Peyer's patch (tissue), 4 donors: ENCODE results near the gene OSTN.

ENCODE experiments used
- POLR2A ChIP-seq, 2 donors: fragments of 450-650 bp; IDR thresholded peaks; one replicate each; pipeline ENCODE4 v1.5.1; 2017; ENCODE audit warnings: antibody characterized with exemption in 2 of 2, mild to moderate bottlenecking in 2 of 2, moderate library complexity in 2 of 2
- TF ChIP-seq, protein P1 (sequence below), 6 experiments: fragments of 450-650 bp in 4 of 6; fragments of 200-600 bp in 2 of 6; sonication (generic) in 1 of 6; IDR thresholded peaks; one replicate each; pipeline ENCODE4 v1.5.1; 2017 to 2019; ENCODE audit warnings: antibody characterized with exemption in 6 of 6, mild to moderate bottlenecking in 3 of 6, moderate library complexity in 1 of 6

DNA sequence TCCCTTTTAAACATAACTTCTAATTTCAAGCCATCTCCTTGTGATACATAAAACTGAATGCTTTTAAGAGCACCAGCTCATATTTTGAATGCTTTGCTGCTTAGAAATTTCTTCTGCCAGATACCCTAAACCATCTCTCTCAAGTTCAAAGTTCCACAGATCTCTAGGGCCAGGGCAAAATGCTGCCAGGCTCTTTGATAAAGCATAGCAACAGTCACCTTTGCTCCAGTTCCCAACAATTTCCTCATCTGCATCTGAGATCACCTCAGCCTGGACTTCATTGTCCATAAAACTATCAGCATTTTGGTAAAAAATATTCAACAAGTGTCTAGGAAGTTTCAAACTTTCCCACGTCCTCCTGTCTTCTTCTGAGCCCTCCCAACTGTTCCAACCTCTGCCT lies 17.5 kb downstream of the OSTN start:
- TF ChIP-seq, protein P1, sequence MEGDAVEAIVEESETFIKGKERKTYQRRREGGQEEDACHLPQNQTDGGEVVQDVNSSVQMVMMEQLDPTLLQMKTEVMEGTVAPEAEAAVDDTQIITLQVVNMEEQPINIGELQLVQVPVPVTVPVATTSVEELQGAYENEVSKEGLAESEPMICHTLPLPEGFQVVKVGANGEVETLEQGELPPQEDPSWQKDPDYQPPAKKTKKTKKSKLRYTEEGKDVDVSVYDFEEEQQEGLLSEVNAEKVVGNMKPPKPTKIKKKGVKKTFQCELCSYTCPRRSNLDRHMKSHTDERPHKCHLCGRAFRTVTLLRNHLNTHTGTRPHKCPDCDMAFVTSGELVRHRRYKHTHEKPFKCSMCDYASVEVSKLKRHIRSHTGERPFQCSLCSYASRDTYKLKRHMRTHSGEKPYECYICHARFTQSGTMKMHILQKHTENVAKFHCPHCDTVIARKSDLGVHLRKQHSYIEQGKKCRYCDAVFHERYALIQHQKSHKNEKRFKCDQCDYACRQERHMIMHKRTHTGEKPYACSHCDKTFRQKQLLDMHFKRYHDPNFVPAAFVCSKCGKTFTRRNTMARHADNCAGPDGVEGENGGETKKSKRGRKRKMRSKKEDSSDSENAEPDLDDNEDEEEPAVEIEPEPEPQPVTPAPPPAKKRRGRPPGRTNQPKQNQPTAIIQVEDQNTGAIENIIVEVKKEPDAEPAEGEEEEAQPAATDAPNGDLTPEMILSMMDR (IDR thresholded peaks at IDR 0.05), result no peak
- no peak for TF ChIP-seq POLR2A (IDR thresholded peaks at IDR 0.05)
